HepG2 (cell line): ENCODE measurements around the gene FCGR3A. TPM values are rescaled to one million over a fixed set of nuclear protein-coding genes. Genes with fewer than 3 reads are reported as not detected.
A peak's percentile ranks its signal among the peaks of the same experiment; 100 is the strongest.
"Not testable (repeated sequence)": the region's sequence is repeated elsewhere in the genome, so short reads cannot be mapped to it uniquely, and the experiment has no call there.

Experiments used
- ATAC-seq: fragments of 200-7000 bp; cut with Tn5 transposase; 3 replicates; pipeline ENCODE4 v1.9.1; 2020; ENCODE audit warnings: mild to moderate bottlenecking, moderate library complexity
- BruUV-seq: library from RNA; stranded (reverse); fragments of 400-500 nt; replicated peaks from 2 replicates; lab custom pipeline; 2021; lab: Mats Ljungman, UMichigan
- CTCF ChIA-PET: fragments of 300-600 bp; formaldehyde crosslinking; extraction: SDS; loops from one replicate; lab custom pipeline; 2021; ENCODE audit warnings: low total read pairs, inconsistent platforms, low intra/inter-chr PET ratio; lab: Yijun Ruan, JAX
- POLR2A ChIA-PET: fragments of 350-600 bp; sonication (Branson Sonifier 250); formaldehyde crosslinking; loops from one replicate; lab custom pipeline; 2020; ENCODE audit warnings: antibody characterized with exemption, inconsistent platforms; lab: Yijun Ruan, JAX
- DNase-seq: peaks from one replicate; pipeline ENCODE4 v3.0.0-alpha.2; 2015; ENCODE audit warnings: low spot score
- FAIRE-seq: peaks from 3 replicates; lab custom pipeline; 2011; peaks lifted over from hg19 to GRCh38; lab: Jason Lieb, UNC
- H2AFZ ChIP-seq: one replicate; pipeline ENCODE4 v1.6.1; 2011; ENCODE audit warnings: low read length, inconsistent platforms
- H3K27ac ChIP-seq: fragments of 300-600 bp; 3 replicates; pipeline ENCODE4 v1.8.0; 2011; ENCODE audit warnings: mixed run types, mild to moderate bottlenecking, mixed read lengths, low read length, inconsistent platforms; ENCODE audit not compliant: insufficient read depth; ENCODE audit errors: extremely low read length
- H3K27me3 ChIP-seq, 2 experiments: fragments of 200-600 bp in 1 of 2; 2 replicates in 1 of 2; 3 replicates in 1 of 2; pipeline versions ENCODE4 v1.6.0 to v1.8.0; 2011; ENCODE audit warnings: low read length in 2 of 2, mild to moderate bottlenecking in 2 of 2, moderate library complexity in 2 of 2, inconsistent platforms in 1 of 2; ENCODE audit not compliant: insufficient read depth in 2 of 2, control insufficient read depth in 1 of 2
- H3K36me3 ChIP-seq, 2 experiments: fragments of 200-600 bp in 1 of 2; replicated peaks in 1 of 2; 2 replicates in 1 of 2; 3 replicates in 1 of 2; pipeline versions ENCODE4 v1.5.1 to v1.8.0; 2011; ENCODE audit warnings: low read length in 2 of 2, inconsistent platforms in 1 of 2; ENCODE audit not compliant: insufficient read depth in 2 of 2, control insufficient read depth in 1 of 2
- H3K4me1 ChIP-seq: 2 replicates; pipeline ENCODE4 v1.5.1; 2012; ENCODE audit warnings: low read length, inconsistent platforms; ENCODE audit not compliant: insufficient read depth
- H3K4me2 ChIP-seq: 2 replicates; pipeline ENCODE4 v1.6.0; 2011; ENCODE audit warnings: low read depth, low read length, inconsistent platforms
- H3K4me3 ChIP-seq, 3 experiments: fragments of 200-600 bp in 1 of 3; sonication (generic), shearing (Covaris generic) in 1 of 3; replicated peaks in 1 of 3; 2 replicates each; pipeline ENCODE4 v1.5.1; 2011 to 2016; ENCODE audit warnings: low read length in 3 of 3, inconsistent platforms in 2 of 3, low read depth in 2 of 3, mild to moderate bottlenecking in 2 of 3, control low read depth in 1 of 3, mixed read lengths in 1 of 3; ENCODE audit not compliant: insufficient read depth in 1 of 3
- H3K79me2 ChIP-seq: one replicate; pipeline ENCODE4 v1.6.1; 2011; ENCODE audit warnings: low read length, inconsistent platforms; ENCODE audit not compliant: insufficient read depth
- H3K9ac ChIP-seq: 2 replicates; pipeline ENCODE4 v1.6.0; 2011; ENCODE audit warnings: mild to moderate bottlenecking, low read depth, low read length, inconsistent platforms; ENCODE audit not compliant: insufficient read depth
- H3K9me3 ChIP-seq: 2 replicates; pipeline ENCODE4 v1.5.1; 2012; ENCODE audit warnings: mild to moderate bottlenecking, low read length
- H4K20me1 ChIP-seq: 2 replicates; pipeline ENCODE4 v1.6.0; 2011; ENCODE audit warnings: inconsistent platforms, mild to moderate bottlenecking, low read length, moderate library complexity; ENCODE audit not compliant: insufficient read depth
- WGBS: methylation state at CpG from one replicate; pipeline ENCODE4 v1.1.6; 2017; ENCODE audit warnings: low lambda C conversion rate; 5-methylcytosine and 5-hydroxymethylcytosine counted together
- in situ Hi-C: cut with HindIII; loops from 2 replicates; pipeline ENCODE4 v1.10.0; 2017; ENCODE audit warnings: low pct_unique_long_range_greater_than_20kb; ENCODE audit not compliant: extremely low pct_ligation_motif_present
- intact Hi-C: fragments of 100-400 bp; cut with micrococcal nuclease; formaldehyde crosslinking; loops from one replicate; pipeline ENCODE4 v1.10.0; 2022; ENCODE audit not compliant: unreplicated experiment
- polyA plus RNA-seq, 8 experiments: library from polyadenylated mRNA; depleted of rRNA in 3 of 8; stranded (reverse) in 7 of 8; unstranded in 1 of 8; fragments of >200 nt; fragmentation: Illumina TruSeq in 4 of 8; extraction: Trizol in 4 of 8; gene quantifications; 2 replicates each; pipeline versions ENCODE4 v1.2.1 to v1.2.3, GENCODE V29; 2011 to 2016; ENCODE audit warnings: low read depth in 4 of 8, missing spikeins in 1 of 8, mixed read lengths in 1 of 8; ENCODE audit not compliant: insufficient read depth in 1 of 8
- total RNA-seq, 5 experiments: library from RNA; depleted of rRNA; stranded (reverse); fragments of >200 nt; fragmentation: Illumina TruSeq; extraction: Trizol; gene quantifications; 2 replicates each; pipeline ENCODE4 v1.2.3, GENCODE V29; 2016; ENCODE audit warnings: low read depth in 1 of 5

FCGR3A gene
- total and polyA plus RNA-seq, 2 of the 13 experiments (the other 11 are each of a cell fraction or from before 2014, with no cell fraction given): not detected

- H3K79me2 ChIP-seq, in situ Hi-C loops, H2AFZ ChIP-seq, H3K9me3 ChIP-seq, H4K20me1 ChIP-seq, BruUV-seq, CTCF ChIA-PET, H3K36me3 ChIP-seq, ATAC-seq, H3K27ac ChIP-seq, DNase-seq, H3K27me3 ChIP-seq, POLR2A ChIA-PET, H3K9ac ChIP-seq, H3K4me3 ChIP-seq, intact Hi-C loops, H3K4me2 ChIP-seq, H3K4me1 ChIP-seq: not testable (repeated sequence)
- 0% methylated on average over 1 of the region's 2 CpGs for WGBS
- FAIRE-seq: peak; percentile 15
These were observed 45.6 kb upstream of the FCGR3A start for GRCh38 chr1:161595173-161595572.

DNA sequence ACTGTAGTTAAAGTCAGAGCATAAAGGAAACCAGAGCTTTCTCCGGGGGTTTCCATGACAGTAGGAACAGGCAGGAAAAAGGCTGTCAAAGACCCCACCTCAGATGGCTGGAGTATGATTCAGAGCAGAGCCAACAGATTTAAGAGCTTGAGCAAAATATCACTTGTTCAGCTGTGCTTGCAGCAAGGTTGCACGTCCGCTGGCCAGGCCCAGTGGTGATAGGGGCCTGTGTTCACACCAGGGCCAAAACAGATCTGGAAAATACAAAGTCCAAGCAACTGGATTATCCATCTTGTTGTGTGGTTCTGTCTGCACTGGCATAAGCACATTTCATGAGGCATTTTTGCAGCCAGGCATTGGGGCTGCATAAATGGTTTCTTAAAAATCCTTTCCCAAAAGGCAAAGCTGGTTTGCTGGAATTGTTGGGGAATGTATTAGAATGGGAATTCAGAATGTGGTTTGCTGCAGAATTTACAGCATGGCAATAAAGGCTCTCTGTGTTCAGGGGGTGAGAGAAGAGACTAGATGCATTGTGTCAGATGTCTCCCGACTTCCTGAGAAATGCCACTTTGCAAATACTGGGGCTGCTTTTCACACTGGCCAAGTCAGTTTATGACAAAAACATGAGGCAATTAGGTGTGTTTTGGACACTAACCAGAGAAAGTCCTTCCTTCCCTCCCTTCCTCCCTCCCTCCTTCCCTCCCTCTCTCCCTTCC lies 44.8 kb upstream of the FCGR3A start:
- H2AFZ ChIP-seq, H3K4me1 ChIP-seq, H3K4me2 ChIP-seq, CTCF ChIA-PET, BruUV-seq, H3K79me2 ChIP-seq, POLR2A ChIA-PET, in situ Hi-C loops, H3K9me3 ChIP-seq, H3K9ac ChIP-seq, H3K36me3 ChIP-seq, H3K4me3 ChIP-seq, H3K27ac ChIP-seq, DNase-seq, H4K20me1 ChIP-seq, H3K27me3 ChIP-seq, FAIRE-seq, intact Hi-C loops: not testable (repeated sequence)
- WGBS: 0% methylated on average over 1 of the region's 4 CpGs
- ATAC-seq: peak; percentile 53

- in situ Hi-C loops, intact Hi-C loops, FAIRE-seq, H3K9ac ChIP-seq, CTCF ChIA-PET, BruUV-seq, H3K27me3 ChIP-seq, H3K4me3 ChIP-seq, H3K36me3 ChIP-seq, H2AFZ ChIP-seq, H3K79me2 ChIP-seq, POLR2A ChIA-PET, H3K4me1 ChIP-seq, DNase-seq, H4K20me1 ChIP-seq, H3K27ac ChIP-seq, ATAC-seq, H3K9me3 ChIP-seq, H3K4me2 ChIP-seq: not testable (repeated sequence)
- 62% methylated on average over 8 of the region's 11 CpGs for WGBS
These were observed 43.6 kb upstream of the FCGR3A start for GRCh38 chr1:161593092-161593755.

DNA sequence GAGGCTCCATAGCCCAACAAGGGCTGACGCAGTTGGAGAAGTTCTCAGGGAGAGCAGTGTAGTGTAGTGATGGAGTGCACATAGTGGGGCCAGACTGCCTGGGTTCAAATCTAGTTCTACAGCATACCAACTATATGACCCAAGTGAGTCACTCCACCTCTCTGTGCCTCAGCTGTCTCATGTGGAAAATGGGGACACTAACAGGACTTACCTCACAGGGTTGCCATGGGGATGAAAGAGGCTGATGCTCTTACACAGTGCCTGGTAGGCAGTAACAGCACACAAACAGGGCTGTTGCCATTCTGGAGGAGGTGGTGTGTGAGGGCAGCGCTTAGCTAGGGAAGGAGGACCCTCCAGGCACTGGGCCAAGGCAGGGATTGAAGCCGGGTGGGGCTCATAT lies 43.0 kb upstream of the FCGR3A start:
- H3K79me2 ChIP-seq, H3K36me3 ChIP-seq, ATAC-seq, H3K9me3 ChIP-seq, H3K4me1 ChIP-seq, DNase-seq, POLR2A ChIA-PET, H3K9ac ChIP-seq, CTCF ChIA-PET, FAIRE-seq, H3K4me2 ChIP-seq, in situ Hi-C loops, H3K4me3 ChIP-seq, H3K27me3 ChIP-seq, intact Hi-C loops, BruUV-seq, H4K20me1 ChIP-seq, H2AFZ ChIP-seq, H3K27ac ChIP-seq: not testable (repeated sequence)
- 40% methylated on average over 1 of the region's 3 CpGs for WGBS
